SH-SY5Y (cell line): Measurements from ENCODE around the gene MXRA8.

Experiments used
- GATA2 ChIP-seq: IDR thresholded peaks from 2 replicates; pipeline ENCODE4 v1.6.1; 2011; ENCODE audit warnings: mild to moderate bottlenecking, low read depth, low read length
- GATA3 ChIP-seq: IDR thresholded peaks from 2 replicates; pipeline ENCODE4 v1.6.1; 2011; ENCODE audit warnings: low read depth, mild to moderate bottlenecking, low read length, moderate library complexity

- TF ChIP-seq GATA3 (no peak), GATA2 (no peak)
These were observed 25.4 kb downstream of the MXRA8 start for GRCh38 chr1:1332774-1333480.
